ENCODE data around the gene PRKD1.

GRCh38 chr14:29706700-29707099 lies 220.9 kb downstream of the PRKD1 start:
- TF ChIP-seq CTCF (conservative IDR thresholded peaks at IDR 0.05; ENCODE audit: low read length) (no peak), EZH2phosphoT487 (IDR thresholded peaks at IDR 0.05; ENCODE audit: borderline replicate concordance) (no peak)
